RWPE1 (cell line): Measurements from ENCODE around the gene EFNA1.
A peak's percentile ranks its signal among the peaks of the same experiment; 100 is the strongest.

Experiments used
- CTCF ChIA-PET: fragments of 350-600 bp; sonication (Branson Sonifier 250); formaldehyde crosslinking; extraction: SDS; loops from one replicate; lab custom pipeline; 2021; lab: Yijun Ruan, JAX
- POLR2A ChIA-PET: fragments of 400-600 bp; formaldehyde crosslinking; extraction: SDS; loops from one replicate; lab custom pipeline; 2020; ENCODE audit warnings: antibody characterized with exemption; ENCODE audit not compliant: low non-redundant PET; lab: Yijun Ruan, JAX
- DNase-seq: peaks from one replicate; pipeline ENCODE4 v3.0.0; 2012; ENCODE audit warnings: low spot score
- H3K27ac ChIP-seq: fragments of 450-650 bp; 2 replicates; pipeline ENCODE4 v1.5.1; 2017
- TF ChIP-seq, protein P1 (sequence below): fragments of 450-650 bp; conservative IDR thresholded peaks from 2 replicates; pipeline ENCODE4 v1.5.1; 2017; ENCODE audit warnings: low read depth, mild to moderate bottlenecking

Gene EFNA1

GRCh38 chr1:155170806-155171205 lies 43.1 kb downstream of the EFNA1 start:
- TF ChIP-seq, protein P1, sequence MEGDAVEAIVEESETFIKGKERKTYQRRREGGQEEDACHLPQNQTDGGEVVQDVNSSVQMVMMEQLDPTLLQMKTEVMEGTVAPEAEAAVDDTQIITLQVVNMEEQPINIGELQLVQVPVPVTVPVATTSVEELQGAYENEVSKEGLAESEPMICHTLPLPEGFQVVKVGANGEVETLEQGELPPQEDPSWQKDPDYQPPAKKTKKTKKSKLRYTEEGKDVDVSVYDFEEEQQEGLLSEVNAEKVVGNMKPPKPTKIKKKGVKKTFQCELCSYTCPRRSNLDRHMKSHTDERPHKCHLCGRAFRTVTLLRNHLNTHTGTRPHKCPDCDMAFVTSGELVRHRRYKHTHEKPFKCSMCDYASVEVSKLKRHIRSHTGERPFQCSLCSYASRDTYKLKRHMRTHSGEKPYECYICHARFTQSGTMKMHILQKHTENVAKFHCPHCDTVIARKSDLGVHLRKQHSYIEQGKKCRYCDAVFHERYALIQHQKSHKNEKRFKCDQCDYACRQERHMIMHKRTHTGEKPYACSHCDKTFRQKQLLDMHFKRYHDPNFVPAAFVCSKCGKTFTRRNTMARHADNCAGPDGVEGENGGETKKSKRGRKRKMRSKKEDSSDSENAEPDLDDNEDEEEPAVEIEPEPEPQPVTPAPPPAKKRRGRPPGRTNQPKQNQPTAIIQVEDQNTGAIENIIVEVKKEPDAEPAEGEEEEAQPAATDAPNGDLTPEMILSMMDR, result no peak
- no peak for DNase-seq
- POLR2A ChIA-PET, result interaction anchor here (0.6 kb wide), 1 partner anchor 28 kb away, joined by 4 read pairs; no protein-coding TSS in a partner anchor
- H3K27ac ChIP-seq, result no peak overlapping the region
- CTCF ChIA-PET, result interaction anchor here (2.5 to 3.7 kb wide), 2 partner anchors 79 to 85 kb away, joined by 17 to 21 read pairs; no protein-coding TSS in a partner anchor

DNA sequence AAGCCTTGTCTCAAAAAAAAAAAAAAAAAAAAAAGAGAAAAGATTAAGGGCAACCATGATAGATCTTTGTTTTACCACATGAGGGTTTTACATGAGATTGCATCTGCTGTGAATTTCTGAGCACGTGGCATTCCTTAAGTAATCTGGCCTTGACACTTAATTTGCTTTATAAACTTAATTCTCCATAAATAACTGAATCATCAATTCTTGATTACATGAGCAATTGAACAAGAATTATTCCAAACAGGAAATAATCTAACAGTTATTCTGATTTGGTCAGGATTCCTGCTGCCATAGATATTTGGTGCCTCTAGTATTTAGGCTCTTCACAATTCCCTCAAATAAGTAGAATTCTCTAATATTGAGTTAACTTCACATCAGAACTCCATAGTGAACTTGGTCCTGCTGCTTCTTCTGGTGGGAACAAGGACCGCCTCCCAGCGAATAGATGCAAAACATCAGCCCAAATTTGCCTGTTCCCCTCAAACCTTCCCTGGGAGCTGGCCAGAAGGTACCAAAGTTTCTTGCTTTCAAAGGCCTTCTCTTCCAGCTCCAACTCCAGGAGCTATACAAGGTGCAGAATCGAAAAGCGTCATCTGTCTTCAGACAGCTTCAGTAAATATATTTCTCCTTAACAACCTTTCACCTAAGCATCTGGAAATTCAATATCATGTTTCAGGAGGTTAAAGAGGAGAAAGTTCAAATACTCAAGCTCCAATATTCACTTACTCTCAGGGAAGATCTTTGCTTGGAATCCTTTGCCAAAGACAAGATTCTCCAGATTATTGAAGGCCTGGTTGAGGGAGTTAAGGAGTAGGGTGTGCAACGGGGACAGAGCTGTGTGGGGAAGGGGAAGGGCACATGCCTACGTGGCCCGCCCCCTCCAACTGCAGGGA lies 44.4 kb downstream of the EFNA1 start:
- POLR2A ChIA-PET, result interaction anchor here (1.1 kb wide), 1 partner anchor 37 kb away, joined by 7 read pairs; no protein-coding TSS in a partner anchor
- H3K27ac ChIP-seq, result peak overlapping the region; percentile 87
- CTCF ChIA-PET, result interaction anchor here (0.7 to 3.7 kb wide), 9 partner anchors 16 to 93 kb away, joined by 3 to 26 read pairs (median 6); partner anchors contain the start of gene EFNA3
- DNase-seq, result no peak
- TF ChIP-seq, protein P1, result no peak

GRCh38 chr1:155172732-155173477 lies 45.2 kb downstream of the EFNA1 start, which contains the start of gene KRTCAP2:
Gene KRTCAP2 (minus strand): TSS chr1:155173304. CDS start chr1:155173224, 80 bp downstream.
- TF ChIP-seq, protein P1, result peak; percentile 93
- peak; percentile 98 for DNase-seq
- POLR2A ChIA-PET, result interaction anchor here (0.6 to 1.1 kb wide), 3 partner anchors 37 to 42 kb away, joined by 3 to 7 read pairs (median 7); no protein-coding TSS in a partner anchor
- H3K27ac ChIP-seq, result peak within 1 kb of the TSS; percentile 87
- CTCF ChIA-PET, result interaction anchor here (0.6 to 3.7 kb wide), 18 partner anchors 9 to 173 kb away, joined by 3 to 26 read pairs (median 4); partner anchors contain the start of gene EFNA3

- TF ChIP-seq, protein P1, result peak; percentile 65; the same call in 1 of the 2 replicates
- POLR2A ChIA-PET, result interaction anchor here (0.6 to 1.1 kb wide), 2 partner anchors 39 to 43 kb away, joined by 3 to 7 read pairs; no protein-coding TSS in a partner anchor
- CTCF ChIA-PET, result interaction anchor here (0.6 to 3.7 kb wide), 13 partner anchors 19 to 173 kb away, joined by 3 to 26 read pairs (median 5); partner anchors contain the start of gene EFNA3
- H3K27ac ChIP-seq, result peak within 1 kb of the TSS; percentile 87
- DNase-seq, result peak; percentile 54
Observed at GRCh38 chr1:155173478-155174323, 46.0 kb downstream of the EFNA1 start, which contains the start of gene TRIM46. Gene TRIM46 (plus strand): TSS chr1:155173849. CDS start chr1:155173967, 118 bp downstream.

DNA sequence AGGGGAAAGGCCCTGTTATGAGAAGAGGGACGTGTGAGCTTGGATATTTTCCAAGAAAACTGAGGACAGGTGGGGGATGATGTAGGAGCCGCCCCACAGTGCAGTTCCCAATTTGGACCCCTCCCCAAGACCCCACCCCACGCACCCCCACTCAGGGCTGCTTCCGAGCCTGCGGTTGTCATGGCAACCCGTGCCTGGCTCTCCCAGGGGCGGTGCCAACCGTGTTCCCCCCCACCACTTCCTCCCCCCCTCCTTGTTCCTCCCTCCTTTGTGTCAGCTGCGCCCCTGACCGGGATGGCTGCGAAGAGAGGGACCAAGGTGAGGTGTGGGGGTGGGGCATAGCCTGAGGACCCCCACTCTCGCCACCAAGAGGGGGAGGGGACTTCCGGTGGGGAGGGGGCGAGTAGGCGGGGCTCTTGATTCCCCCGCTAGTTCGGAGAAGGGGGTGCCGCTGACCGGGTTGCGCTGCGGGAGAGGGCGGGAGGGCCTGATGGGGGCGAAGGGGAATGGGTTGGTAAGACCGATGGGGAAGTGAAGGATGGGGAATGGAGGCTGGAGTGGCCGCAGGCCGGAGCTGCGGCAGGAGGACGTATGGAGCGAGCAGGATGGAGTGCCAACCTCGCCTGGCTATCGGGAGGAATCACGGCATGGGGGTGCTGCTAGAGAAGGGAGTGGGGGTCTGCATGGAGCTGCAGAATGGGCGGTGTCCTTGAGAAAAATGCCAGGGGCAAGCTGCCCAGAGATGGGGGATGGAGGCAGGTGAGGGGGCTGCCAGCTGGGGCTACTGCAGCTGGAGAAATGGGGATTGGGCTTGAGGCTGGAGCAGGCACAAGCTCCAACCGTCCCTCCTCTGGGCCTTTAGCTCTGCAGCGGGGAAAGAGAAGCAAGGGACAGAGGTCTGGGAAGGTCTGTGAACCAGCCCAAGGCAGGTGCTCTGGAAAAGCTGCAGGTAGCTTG lies 46.9 kb downstream of the EFNA1 start:
- ChIA-PET POLR2A (no interaction called here), CTCF (interaction anchor here (0.7 to 2.7 kb wide), 5 partner anchors 19 to 173 kb away, joined by 3 to 25 read pairs (median 3); no protein-coding TSS in a partner anchor)
- DNase-seq, result no peak
- TF ChIP-seq, protein P1, result no peak
- peak overlapping the region; percentile 87 for H3K27ac ChIP-seq
